SU-DHL-6 (cell line): ENCODE data around the gene NUDT3.

ENCODE experiments used
- CTCF ChIP-seq: fragments of 200-600 bp; sonication (generic); IDR thresholded peaks from one replicate; pipeline ENCODE4 v1.5.1; 2017; ENCODE audit warnings: antibody characterized with exemption, mild to moderate bottlenecking, low read length, moderate library complexity; ENCODE audit not compliant: insufficient read depth, poor library complexity, severe bottlenecking
- EZH2phosphoT487 ChIP-seq: fragments of 200-600 bp; sonication (generic), shearing (Covaris generic); conservative IDR thresholded peaks from 2 replicates; pipeline ENCODE4 v1.6.1; 2018; ENCODE audit warnings: mild to moderate bottlenecking, antibody characterized with exemption, low read length, moderate library complexity, mixed read lengths

- TF ChIP-seq EZH2phosphoT487, result no peak
- TF ChIP-seq CTCF, result no peak
Observed at GRCh38 chr6:34281702-34282334, 110.7 kb downstream of the NUDT3 start.
